Measurements from ENCODE around the gene FBXL16.

DNA sequence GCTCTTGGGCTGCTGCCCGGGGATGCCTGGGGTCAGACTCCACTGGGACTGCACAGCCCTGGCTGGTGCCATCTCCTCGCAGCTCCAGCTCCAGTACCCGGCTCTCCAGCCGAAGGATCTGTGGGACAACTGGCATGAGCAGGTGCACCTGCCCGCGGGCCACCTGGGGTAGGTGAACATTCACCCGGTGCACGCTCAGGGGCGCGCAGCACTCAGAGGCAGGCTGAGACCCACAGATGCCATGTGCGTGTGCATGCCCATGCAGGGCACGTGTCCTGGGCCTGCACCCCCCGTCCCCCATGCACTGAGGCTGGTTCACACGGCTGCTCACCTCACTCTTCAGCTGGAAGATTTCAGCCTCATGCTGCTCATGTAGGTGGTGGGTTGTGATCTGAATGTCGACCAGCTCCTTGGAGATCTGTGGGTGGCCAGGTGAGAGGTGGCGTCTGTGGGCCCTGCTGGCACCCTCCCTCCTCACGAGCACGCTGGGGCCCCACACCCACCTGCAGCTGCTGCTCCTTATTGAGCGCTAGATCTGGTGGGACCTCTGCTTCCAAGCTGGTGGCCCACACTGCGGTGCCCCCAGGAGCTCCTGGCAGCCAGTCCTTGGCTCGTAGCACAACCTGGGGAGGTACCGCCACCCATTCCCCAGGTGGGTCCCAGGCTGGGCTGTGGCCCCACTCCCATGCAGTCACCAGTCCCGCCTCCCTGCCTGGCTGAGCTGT, 20.0 kb upstream of the FBXL16 start:
- TF ChIP-seq, protein P1, sequence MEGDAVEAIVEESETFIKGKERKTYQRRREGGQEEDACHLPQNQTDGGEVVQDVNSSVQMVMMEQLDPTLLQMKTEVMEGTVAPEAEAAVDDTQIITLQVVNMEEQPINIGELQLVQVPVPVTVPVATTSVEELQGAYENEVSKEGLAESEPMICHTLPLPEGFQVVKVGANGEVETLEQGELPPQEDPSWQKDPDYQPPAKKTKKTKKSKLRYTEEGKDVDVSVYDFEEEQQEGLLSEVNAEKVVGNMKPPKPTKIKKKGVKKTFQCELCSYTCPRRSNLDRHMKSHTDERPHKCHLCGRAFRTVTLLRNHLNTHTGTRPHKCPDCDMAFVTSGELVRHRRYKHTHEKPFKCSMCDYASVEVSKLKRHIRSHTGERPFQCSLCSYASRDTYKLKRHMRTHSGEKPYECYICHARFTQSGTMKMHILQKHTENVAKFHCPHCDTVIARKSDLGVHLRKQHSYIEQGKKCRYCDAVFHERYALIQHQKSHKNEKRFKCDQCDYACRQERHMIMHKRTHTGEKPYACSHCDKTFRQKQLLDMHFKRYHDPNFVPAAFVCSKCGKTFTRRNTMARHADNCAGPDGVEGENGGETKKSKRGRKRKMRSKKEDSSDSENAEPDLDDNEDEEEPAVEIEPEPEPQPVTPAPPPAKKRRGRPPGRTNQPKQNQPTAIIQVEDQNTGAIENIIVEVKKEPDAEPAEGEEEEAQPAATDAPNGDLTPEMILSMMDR (conservative IDR thresholded peaks at IDR 0.05; ENCODE audit: low read depth in 2 of 2) = no peak
- TF ChIP-seq, protein P2, sequence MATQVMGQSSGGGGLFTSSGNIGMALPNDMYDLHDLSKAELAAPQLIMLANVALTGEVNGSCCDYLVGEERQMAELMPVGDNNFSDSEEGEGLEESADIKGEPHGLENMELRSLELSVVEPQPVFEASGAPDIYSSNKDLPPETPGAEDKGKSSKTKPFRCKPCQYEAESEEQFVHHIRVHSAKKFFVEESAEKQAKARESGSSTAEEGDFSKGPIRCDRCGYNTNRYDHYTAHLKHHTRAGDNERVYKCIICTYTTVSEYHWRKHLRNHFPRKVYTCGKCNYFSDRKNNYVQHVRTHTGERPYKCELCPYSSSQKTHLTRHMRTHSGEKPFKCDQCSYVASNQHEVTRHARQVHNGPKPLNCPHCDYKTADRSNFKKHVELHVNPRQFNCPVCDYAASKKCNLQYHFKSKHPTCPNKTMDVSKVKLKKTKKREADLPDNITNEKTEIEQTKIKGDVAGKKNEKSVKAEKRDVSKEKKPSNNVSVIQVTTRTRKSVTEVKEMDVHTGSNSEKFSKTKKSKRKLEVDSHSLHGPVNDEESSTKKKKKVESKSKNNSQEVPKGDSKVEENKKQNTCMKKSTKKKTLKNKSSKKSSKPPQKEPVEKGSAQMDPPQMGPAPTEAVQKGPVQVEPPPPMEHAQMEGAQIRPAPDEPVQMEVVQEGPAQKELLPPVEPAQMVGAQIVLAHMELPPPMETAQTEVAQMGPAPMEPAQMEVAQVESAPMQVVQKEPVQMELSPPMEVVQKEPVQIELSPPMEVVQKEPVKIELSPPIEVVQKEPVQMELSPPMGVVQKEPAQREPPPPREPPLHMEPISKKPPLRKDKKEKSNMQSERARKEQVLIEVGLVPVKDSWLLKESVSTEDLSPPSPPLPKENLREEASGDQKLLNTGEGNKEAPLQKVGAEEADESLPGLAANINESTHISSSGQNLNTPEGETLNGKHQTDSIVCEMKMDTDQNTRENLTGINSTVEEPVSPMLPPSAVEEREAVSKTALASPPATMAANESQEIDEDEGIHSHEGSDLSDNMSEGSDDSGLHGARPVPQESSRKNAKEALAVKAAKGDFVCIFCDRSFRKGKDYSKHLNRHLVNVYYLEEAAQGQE (IDR thresholded peaks at IDR 0.05; ENCODE audit: unreplicated experiment) = no peak
- TF ChIP-seq EZH2 (IDR thresholded peaks at IDR 0.05; ENCODE audit: low read depth, unreplicated experiment) = no peak

All from GM23338 (cell line).